GM18498 (cell line): ENCODE measurements around the gene KRT6C.

Source experiments
- ATAC-seq: cut with Tn5 transposase; IDR thresholded peaks from one replicate; pipeline ENCODE4 v1.9.1; 2021; ENCODE audit warnings: mild to moderate bottlenecking, moderate library complexity; ENCODE audit not compliant: unreplicated experiment

The KRT6C gene

GRCh38 chr12:52473768-52474167 is at the start of gene KRT6C:
Gene KRT6C (minus strand): TSS chr12:52473805. CDS start chr12:52473737, 68 bp downstream.
- ATAC-seq: no peak

- no peak for ATAC-seq
Observed at GRCh38 chr12:52522346-52523011, 48.9 kb upstream of the KRT6C start.

GRCh38 chr12:52521568-52522266 is 48.1 kb upstream of the KRT6C start:
- ATAC-seq: no peak

GRCh38 chr12:52521175-52521567 is 47.6 kb upstream of the KRT6C start:
- no peak for ATAC-seq

- ATAC-seq: no peak
Observed at GRCh38 chr12:52519826-52520662, 46.4 kb upstream of the KRT6C start, which contains the start of gene KRT5. Gene KRT5 (minus strand): TSS chr12:52520394. CDS start chr12:52520296, 98 bp downstream.

- ATAC-seq: no peak
Observed at GRCh38 chr12:52519387-52519703, 45.7 kb upstream of the KRT6C start.

- no peak for ATAC-seq
Observed at GRCh38 chr12:52518574-52519386, 45.2 kb upstream of the KRT6C start.

GRCh38 chr12:52517888-52518287 is 44.3 kb upstream of the KRT6C start:
- no peak for ATAC-seq

GRCh38 chr12:52517005-52517835 is 43.6 kb upstream of the KRT6C start:
- ATAC-seq: no peak

- no peak for ATAC-seq
Observed at GRCh38 chr12:52515927-52516831, 42.6 kb upstream of the KRT6C start.

- ATAC-seq: no peak
Observed at GRCh38 chr12:52515319-52515646, 41.7 kb upstream of the KRT6C start.

GRCh38 chr12:52514471-52515318 is 41.1 kb upstream of the KRT6C start:
- no peak for ATAC-seq

- no peak for ATAC-seq
Observed at GRCh38 chr12:52513736-52514135, 40.1 kb upstream of the KRT6C start.

GRCh38 chr12:52508211-52508610 is 34.6 kb upstream of the KRT6C start:
- no peak for ATAC-seq

GRCh38 chr12:52506858-52507715 is 33.5 kb upstream of the KRT6C start:
- no peak for ATAC-seq

- ATAC-seq: no peak
Observed at GRCh38 chr12:52502877-52503276, 29.3 kb upstream of the KRT6C start.

GRCh38 chr12:52501490-52501889 is 27.9 kb upstream of the KRT6C start:
- no peak for ATAC-seq
